ENCODE results near the gene EXOC4.

EXOC4 gene

DNA sequence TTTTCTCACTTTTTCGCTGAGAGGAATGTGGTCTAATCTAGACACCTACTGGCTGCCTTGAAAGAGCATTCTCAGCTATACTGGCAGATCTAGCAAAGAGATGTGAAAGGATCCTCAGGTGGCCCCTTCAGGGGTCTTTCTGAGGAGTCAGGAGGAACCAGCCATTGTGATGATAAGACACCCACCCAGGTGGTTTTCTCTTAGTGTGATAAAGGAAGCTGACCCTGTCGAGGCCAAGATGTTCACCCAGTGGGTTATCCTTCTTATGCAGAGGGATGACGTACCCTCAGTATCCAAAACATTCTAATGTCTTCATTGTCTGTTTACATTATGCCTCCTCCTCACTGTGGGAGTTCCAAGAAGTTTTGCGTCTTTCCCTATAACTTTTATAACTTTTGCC, 776.0 kb downstream of the EXOC4 start:
- H3K4me3 ChIP-seq (replicated peaks; ENCODE audit: low read depth, low read length) = no peak overlapping the region
- TF ChIP-seq, protein P1, sequence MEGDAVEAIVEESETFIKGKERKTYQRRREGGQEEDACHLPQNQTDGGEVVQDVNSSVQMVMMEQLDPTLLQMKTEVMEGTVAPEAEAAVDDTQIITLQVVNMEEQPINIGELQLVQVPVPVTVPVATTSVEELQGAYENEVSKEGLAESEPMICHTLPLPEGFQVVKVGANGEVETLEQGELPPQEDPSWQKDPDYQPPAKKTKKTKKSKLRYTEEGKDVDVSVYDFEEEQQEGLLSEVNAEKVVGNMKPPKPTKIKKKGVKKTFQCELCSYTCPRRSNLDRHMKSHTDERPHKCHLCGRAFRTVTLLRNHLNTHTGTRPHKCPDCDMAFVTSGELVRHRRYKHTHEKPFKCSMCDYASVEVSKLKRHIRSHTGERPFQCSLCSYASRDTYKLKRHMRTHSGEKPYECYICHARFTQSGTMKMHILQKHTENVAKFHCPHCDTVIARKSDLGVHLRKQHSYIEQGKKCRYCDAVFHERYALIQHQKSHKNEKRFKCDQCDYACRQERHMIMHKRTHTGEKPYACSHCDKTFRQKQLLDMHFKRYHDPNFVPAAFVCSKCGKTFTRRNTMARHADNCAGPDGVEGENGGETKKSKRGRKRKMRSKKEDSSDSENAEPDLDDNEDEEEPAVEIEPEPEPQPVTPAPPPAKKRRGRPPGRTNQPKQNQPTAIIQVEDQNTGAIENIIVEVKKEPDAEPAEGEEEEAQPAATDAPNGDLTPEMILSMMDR (IDR thresholded peaks at IDR 0.05; ENCODE audit: low read length, missing control alignments) = no peak
- DNase-seq (ENCODE audit: low read depth) = no peak

DNA sequence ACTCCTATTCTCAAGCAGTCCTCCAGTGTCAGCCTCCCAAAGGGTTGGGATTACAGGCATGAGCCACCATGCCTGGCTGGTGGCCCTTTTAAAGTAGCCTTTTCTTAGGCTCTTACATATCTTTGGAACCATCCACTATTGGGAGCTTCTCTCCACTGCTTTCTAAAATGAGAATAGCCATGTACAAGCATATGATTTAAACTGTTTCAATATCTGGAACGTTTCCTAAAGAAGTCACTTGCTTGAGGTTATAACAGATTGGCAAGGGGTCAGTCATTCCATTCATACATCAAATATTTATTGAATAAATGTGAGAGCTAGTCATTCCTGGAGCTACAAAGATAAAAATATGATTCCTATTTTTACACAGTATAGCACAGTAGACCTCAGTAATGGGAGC, 776.9 kb downstream of the EXOC4 start:
- TF ChIP-seq, protein P1 (IDR thresholded peaks at IDR 0.05; ENCODE audit: low read length, missing control alignments) = no peak
- peak; percentile 4 for DNase-seq (ENCODE audit: low read depth)
- H3K4me3 ChIP-seq (replicated peaks; ENCODE audit: low read depth, low read length) = no peak overlapping the region

DNA sequence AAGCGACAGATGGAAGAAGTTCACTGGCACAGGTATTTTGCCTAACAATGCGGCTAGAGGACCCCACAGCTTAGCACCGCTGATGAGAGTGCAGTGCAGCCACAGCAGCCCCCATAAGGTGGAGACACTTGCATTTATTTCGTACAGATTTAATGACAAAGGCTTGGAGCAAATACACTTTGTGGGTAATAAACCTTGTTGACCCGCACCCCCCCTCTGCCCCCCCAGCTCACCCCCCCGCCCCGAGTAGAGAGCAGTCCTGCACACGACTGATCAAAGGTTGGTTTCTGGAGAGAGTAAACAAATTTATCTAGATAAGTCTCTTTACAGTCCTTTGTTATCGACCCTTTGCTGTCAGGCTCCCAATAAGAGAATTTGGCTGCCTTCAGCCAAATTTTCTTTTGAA, 777.6 kb downstream of the EXOC4 start:
- H3K4me3 ChIP-seq (replicated peaks; ENCODE audit: low read depth, low read length) = no peak overlapping the region
- DNase-seq (ENCODE audit: low read depth) = no peak
- TF ChIP-seq, protein P1 (IDR thresholded peaks at IDR 0.05; ENCODE audit: low read length, missing control alignments) = no peak

DNA sequence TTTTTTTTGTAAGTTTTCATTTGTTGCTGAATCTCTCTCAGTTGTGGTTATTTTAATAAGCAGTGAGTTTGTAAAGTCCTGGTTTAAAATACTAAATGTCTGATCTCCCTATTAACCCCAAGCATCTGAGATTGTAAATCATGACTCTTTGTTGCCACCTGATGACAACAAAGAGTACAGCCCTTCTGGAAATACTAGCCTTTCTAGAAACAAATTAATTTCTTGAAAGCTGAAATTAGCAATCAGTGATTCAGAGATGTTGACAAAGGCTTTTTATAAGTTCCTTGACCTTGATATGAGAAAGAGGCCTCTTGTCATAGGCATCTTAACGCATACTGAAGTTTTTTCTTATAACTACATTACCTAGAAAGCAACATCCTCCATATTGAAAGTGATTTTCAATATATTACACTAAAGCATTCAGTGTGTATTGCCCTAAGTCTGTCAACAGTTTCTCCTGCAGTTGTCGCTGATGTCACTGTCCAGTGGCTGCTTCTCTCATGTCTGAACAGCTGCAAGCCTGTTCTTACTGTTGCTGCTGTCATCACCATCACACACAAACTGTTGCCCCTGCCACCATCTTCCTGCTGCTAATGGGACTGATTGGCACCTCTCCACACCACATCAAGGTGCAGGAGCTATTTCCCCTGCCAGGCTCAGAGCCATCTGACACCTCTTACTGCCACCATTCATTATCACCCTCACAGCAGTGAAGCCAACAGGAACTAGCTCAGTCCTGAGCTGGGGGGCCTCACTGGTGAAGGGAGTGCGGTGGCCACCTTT, 779.1 kb downstream of the EXOC4 start:
- H3K4me3 ChIP-seq (replicated peaks; ENCODE audit: low read depth, low read length) = no peak overlapping the region
- peak; percentile 3 for DNase-seq (ENCODE audit: low read depth)
- TF ChIP-seq, protein P1 (IDR thresholded peaks at IDR 0.05; ENCODE audit: low read length, missing control alignments) = peak; percentile 18

DNA sequence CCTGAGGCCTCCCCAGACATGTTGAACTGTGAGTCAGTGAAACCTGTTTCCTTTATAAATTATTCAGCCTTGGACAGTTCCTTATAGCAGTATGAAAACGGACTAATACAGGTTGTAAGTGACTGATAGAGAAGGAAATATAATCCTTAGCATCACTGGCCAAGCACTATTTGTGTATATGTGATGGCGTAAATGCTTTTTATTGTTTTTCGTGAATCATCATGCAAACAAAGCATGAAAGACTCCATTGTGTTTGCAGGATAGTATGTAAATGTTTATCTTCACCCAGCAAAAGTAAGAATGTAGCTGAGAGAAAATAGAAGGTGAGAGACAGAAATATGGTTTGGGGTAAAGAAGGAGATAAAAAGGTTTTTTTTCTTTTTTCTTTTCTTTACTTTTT, 781.8 kb downstream of the EXOC4 start:
- DNase-seq (ENCODE audit: low read depth) = no peak
- TF ChIP-seq, protein P1 (IDR thresholded peaks at IDR 0.05; ENCODE audit: low read length, missing control alignments) = no peak

DNA sequence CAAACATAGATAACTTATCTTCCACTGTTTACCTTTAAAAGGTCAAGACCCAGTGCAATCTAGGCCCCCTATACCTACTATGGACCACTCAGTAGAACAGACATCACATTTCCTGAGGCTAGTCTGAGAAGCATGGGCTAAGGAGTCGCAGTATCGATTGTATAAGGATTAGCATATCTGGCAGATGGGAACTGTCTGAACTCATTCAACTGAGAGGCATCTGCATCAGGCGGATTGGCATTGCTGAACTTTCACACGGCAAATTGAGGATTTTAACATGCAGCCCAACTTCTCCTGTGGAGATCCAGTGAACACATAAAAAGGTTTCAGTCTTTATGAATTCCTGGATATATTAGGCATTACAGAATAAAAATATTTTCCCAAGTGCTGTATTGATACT, 785.1 kb downstream of the EXOC4 start:
- TF ChIP-seq, protein P1 (IDR thresholded peaks at IDR 0.05; ENCODE audit: low read length, missing control alignments) = no peak
- no peak for DNase-seq (ENCODE audit: low read depth)
- H3K4me3 ChIP-seq (replicated peaks; ENCODE audit: low read depth, low read length) = no peak overlapping the region

More for the DNA sequence above, 781.8 kb downstream of the EXOC4 start:
- H3K4me3 ChIP-seq (replicated peaks; ENCODE audit: low read depth, low read length) = no peak overlapping the region

DNA sequence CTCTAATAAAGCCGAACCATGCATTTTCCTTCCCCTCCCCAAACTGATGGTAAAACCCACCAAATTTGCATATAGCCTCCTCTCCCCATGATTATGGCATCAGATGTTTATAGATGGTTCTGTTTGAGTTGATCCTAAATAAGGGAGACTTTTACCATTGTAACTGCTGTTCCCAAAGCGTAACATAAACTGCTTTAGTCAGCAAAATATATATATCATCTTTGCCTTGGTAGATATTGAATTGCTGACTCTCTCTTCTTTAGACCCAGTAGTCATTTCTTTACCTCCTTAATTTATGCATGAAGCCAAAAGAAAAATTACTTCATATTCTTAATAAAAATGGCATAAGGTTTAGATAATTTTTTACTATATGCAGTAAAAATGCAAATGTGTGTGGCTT, 788.1 kb downstream of the EXOC4 start:
- H3K4me3 ChIP-seq (replicated peaks; ENCODE audit: low read depth, low read length) = no peak overlapping the region
- TF ChIP-seq, protein P1 (IDR thresholded peaks at IDR 0.05; ENCODE audit: low read length, missing control alignments) = no peak
- no peak for DNase-seq (ENCODE audit: low read depth)
